Body of pancreas (tissue), 4 donors: ENCODE data around the gene KIAA0930. TPM values are rescaled to one million over a fixed set of nuclear protein-coding genes. Genes with fewer than 3 reads are reported as not detected.

ENCODE experiments used
- ATAC-seq: fragments of 150-250 bp; one replicate; pipeline ENCODE4 v1.9.1; 2016
- DNase-seq, 4 donors: peaks; one replicate each; pipeline ENCODE4 v3.0.0-alpha.2; 2019
- H3K27ac ChIP-seq, 4 donors: fragments of 200-600 bp; sonication (generic); 1 replicate in 3 of 4; 2 replicates in 1 of 4; pipeline versions ENCODE4 v1.5.1 to v1.6.1; 2016 to 2019; ENCODE audit warnings: mild to moderate bottlenecking in 1 of 4, mixed read lengths in 1 of 4, moderate library complexity in 1 of 4
- H3K27me3 ChIP-seq, 2 donors: fragments of 200-600 bp; sonication (generic); one replicate each; pipeline ENCODE4 v1.6.0; 2016; ENCODE audit warnings: mild to moderate bottlenecking in 1 of 2
- H3K36me3 ChIP-seq, 2 donors: fragments of 200-600 bp; sonication (generic); replicated peaks in 1 of 2; 2 replicates each; pipeline ENCODE4 v1.5.1; 2016; ENCODE audit warnings: low read depth in 2 of 2; ENCODE audit not compliant: insufficient read depth in 1 of 2
- H3K4me1 ChIP-seq: fragments of 200-600 bp; sonication (generic); one replicate; pipeline ENCODE4 v1.6.0; 2016
- H3K4me3 ChIP-seq, 2 donors: fragments of 200-600 bp; sonication (generic); 1 replicate in 1 of 2; 2 replicates in 1 of 2; pipeline ENCODE4 v1.5.1; 2016 to 2019
- H3K9me3 ChIP-seq, 3 donors: fragments of 200-600 bp; sonication (generic); 1 replicate in 2 of 3; 2 replicates in 1 of 3; pipeline ENCODE4 v1.5.1; 2016
- POLR2A ChIP-seq, 3 donors: fragments of 450-650 bp; IDR thresholded peaks; one replicate each; pipeline ENCODE4 v1.6.1; 2016; ENCODE audit warnings: antibody characterized with exemption in 3 of 3, mild to moderate bottlenecking in 2 of 3
- WGBS, 2 donors: methylation state at CpG; one replicate each; pipeline ENCODE4 v1.1.5; 2017; 5-methylcytosine and 5-hydroxymethylcytosine counted together
- intact Hi-C: fragments of 100-400 bp; cut with DNase I; formaldehyde crosslinking; loops from one replicate; pipeline ENCODE4 v1.15.1; 2023
- total RNA-seq, 2 donors: library from RNA; depleted of rRNA; stranded (reverse); fragments of >200 nt; gene quantifications; one replicate each; pipeline ENCODE4 v1.1.0, GENCODE V29; 2016
- TF ChIP-seq, protein P1 (sequence below), 7 experiments: fragments of 450-650 bp in 4 of 7; fragments of 200-600 bp in 3 of 7; sonication (generic) in 3 of 7; IDR thresholded peaks; one replicate each; pipeline ENCODE4 v1.5.1; 2016 to 2019; ENCODE audit warnings: antibody characterized with exemption in 7 of 7

Gene KIAA0930
- total RNA-seq, 2 donors from 2014 or later = 14.2 to 17.9 TPM

DNA sequence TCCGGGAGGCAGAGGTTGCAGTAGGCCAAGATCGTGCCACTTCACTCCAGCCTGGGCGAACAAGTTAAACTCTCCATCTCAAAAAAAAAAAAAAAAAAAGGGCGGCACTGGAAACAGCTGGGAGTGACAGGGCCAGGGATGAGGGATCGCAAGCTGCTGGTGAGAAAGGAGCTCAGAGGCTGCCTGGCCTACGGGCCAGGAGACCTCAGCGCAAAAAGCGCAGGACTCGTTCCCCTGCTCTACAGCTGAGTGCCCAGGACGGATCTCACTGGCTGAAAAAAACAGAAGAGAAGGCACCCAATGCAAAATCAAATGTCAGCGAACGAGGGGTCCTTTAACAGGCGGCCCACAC, 77.6 kb downstream of the KIAA0930 start:
- no peaks in the 10 kb centered on the region for H3K36me3 ChIP-seq
- no peaks in the 10 kb centered on the region for H3K27me3 ChIP-seq
- peak; percentile 37 to 64 (median 52) for DNase-seq
- peak; percentile 21 for ATAC-seq
- WGBS, 2 donors = 2 to 3% methylated on average over 12 to 13 of the region's 13 CpGs
- intact Hi-C loops = no loop called here
- TF ChIP-seq, protein P1, sequence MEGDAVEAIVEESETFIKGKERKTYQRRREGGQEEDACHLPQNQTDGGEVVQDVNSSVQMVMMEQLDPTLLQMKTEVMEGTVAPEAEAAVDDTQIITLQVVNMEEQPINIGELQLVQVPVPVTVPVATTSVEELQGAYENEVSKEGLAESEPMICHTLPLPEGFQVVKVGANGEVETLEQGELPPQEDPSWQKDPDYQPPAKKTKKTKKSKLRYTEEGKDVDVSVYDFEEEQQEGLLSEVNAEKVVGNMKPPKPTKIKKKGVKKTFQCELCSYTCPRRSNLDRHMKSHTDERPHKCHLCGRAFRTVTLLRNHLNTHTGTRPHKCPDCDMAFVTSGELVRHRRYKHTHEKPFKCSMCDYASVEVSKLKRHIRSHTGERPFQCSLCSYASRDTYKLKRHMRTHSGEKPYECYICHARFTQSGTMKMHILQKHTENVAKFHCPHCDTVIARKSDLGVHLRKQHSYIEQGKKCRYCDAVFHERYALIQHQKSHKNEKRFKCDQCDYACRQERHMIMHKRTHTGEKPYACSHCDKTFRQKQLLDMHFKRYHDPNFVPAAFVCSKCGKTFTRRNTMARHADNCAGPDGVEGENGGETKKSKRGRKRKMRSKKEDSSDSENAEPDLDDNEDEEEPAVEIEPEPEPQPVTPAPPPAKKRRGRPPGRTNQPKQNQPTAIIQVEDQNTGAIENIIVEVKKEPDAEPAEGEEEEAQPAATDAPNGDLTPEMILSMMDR (IDR thresholded peaks at IDR 0.05) = no peak
- no peak for TF ChIP-seq POLR2A (IDR thresholded peaks at IDR 0.05)
- H3K4me1 ChIP-seq = peaks cover 57% of the 10 kb centered on the region
- H3K4me3 ChIP-seq = peak overlapping the region; percentile 79 to 99
- H3K9me3 ChIP-seq = no peaks in the 10 kb centered on the region
- peak overlapping the region; percentile 84 to 92 (median 90) for H3K27ac ChIP-seq

DNA sequence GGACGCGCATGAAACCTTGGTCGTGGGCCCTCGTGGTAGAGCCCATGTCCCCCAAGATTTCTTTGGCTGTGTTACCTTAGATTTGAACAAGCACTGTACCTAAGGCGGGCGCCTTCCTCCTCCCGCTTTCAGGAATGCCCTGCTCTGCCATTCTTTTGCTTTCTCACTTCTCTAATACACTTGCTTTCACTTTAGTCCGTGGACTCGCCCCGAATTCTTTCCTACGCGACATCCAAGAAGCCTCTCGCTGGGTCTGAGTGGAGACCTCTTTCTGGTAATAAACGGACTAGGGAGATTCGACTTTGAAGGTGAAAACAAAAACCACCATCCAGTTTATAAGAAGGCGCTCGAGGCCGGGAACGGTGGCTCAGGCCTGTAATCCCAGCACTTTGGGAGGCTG, 78.2 kb downstream of the KIAA0930 start:
- 74 to 84% methylated on average over 19 of the region's 19 CpGs for WGBS, 2 donors
- DNase-seq (no peak), ATAC-seq (no peak)
- no peaks in the 10 kb centered on the region for H3K27me3 ChIP-seq
- no peak overlapping the region for H3K4me3 ChIP-seq
- no peaks in the 10 kb centered on the region for H3K36me3 ChIP-seq
- peaks cover 57% of the 10 kb centered on the region for H3K4me1 ChIP-seq
- peak overlapping the region in 2 of 4 donors; percentile 13 to 88 for H3K27ac ChIP-seq
- TF ChIP-seq POLR2A (IDR thresholded peaks at IDR 0.05) = no peak
- TF ChIP-seq, protein P1 (IDR thresholded peaks at IDR 0.05) = no peak
- intact Hi-C loops = no loop called here
- H3K9me3 ChIP-seq = no peaks in the 10 kb centered on the region

DNA sequence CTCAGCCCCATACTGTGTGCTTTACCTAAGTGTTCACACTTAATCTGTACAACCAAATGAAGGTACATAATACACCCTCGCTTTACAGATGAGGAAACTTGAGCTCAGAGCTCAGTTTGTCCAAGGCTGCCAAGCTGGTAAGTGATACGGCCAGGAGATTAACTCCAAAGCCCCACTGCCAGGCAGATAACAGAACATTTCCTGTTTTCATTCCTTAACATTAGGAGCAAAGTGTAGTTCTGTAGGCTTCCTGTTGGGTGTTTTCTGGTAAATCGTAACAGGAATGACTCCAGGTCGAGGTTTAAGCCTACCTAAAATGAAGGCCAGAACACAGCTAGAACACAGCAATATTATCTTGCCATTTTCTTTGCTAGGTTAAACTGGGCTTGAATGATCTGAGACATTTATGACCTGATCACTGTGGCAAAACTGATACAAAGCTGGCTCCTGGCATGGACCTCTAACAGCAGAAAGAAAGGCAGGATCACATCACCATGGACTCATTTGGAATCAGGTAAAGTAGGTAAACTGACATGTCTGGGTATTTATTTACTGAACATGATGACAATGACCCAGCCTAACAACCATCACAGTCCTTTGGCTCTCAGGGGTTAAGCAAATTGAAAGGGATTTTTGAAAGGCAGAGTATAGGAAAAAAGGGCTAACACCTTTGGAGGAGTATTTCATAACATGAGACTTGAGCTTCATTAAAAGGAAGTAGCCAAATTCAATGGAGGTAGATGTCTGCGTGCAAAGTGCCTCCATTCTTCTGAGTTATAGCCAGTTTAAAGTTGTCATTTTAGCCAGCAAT, 80.8 kb downstream of the KIAA0930 start:
- WGBS, 2 donors = 25 to 34% methylated on average over 5 of the region's 5 CpGs
- TF ChIP-seq POLR2A (IDR thresholded peaks at IDR 0.05) = no peak
- TF ChIP-seq, protein P1 (IDR thresholded peaks at IDR 0.05) = peak in 4 of 7 experiments; percentile 32 to 51 (median 40)
- Histone ChIP-seq H3K27me3 (no peaks in the 10 kb centered on the region), H3K27ac (peak overlapping the region; percentile 58 to 83 (median 68)), H3K9me3 (no peaks in the 10 kb centered on the region), H3K4me1 (peaks cover 40% of the 10 kb centered on the region), H3K36me3 (no peaks in the 10 kb centered on the region), H3K4me3 (no peak overlapping the region)
- ATAC-seq (peak; percentile 31), DNase-seq (peak; percentile 38 to 66 (median 54))
- intact Hi-C loops = no loop called here

DNA sequence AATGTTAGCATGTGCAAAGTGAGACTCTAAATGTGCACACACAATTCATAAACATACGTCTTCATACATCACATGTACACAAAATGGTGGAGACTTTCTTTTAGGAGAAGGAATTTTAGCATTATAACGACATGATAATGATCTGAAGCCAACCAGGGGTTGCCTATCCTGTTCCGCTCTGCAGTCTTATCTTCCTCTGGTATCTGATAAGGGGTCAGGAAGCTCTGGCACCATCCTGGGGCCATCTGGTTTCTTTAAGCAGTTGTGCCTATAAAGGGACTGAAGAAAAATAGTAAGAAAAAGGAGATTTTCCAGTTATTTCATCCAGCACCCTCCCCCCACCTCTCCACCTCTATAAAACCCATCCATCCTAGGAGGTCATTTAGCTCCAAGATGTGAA, 82.8 kb downstream of the KIAA0930 start:
- 83 to 84% methylated on average over 3 of the region's 3 CpGs for WGBS, 2 donors
- ATAC-seq = no peak
- DNase-seq = no peak
- H3K4me1 ChIP-seq = peaks cover 34% of the 10 kb centered on the region
- no peaks in the 10 kb centered on the region for H3K27me3 ChIP-seq
- H3K27ac ChIP-seq = peak overlapping the region in 2 of 4 donors; percentile 4 to 83
- H3K36me3 ChIP-seq = no peaks in the 10 kb centered on the region
- TF ChIP-seq, protein P1 (IDR thresholded peaks at IDR 0.05) = no peak
- TF ChIP-seq POLR2A (IDR thresholded peaks at IDR 0.05) = no peak
- H3K4me3 ChIP-seq = no peak overlapping the region
- intact Hi-C loops = no loop called here
- H3K9me3 ChIP-seq = no peaks in the 10 kb centered on the region
